ENCODE measurements around the gene KIRREL3.

DNA sequence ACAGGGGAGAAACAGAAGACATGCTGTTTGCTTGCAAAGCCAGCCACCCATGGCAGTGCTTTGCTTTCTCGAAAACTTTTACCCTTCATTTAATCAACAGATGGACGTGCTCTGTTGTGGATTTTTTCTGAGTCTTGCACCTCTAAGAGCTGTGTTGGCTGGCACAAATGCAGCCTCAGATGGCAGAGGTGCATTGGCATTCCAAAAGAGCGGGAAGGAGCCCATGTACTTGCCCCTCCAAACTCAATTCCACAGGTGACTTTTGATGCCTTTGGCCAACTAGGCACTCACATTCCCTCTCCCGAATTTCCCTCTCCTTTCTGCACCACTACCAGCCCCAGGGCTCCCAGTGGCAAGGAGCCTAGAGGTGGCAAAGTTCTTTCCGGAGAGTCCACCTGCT is 1.2 kb downstream of the KIRREL3 start:
- TF ChIP-seq, protein P1, sequence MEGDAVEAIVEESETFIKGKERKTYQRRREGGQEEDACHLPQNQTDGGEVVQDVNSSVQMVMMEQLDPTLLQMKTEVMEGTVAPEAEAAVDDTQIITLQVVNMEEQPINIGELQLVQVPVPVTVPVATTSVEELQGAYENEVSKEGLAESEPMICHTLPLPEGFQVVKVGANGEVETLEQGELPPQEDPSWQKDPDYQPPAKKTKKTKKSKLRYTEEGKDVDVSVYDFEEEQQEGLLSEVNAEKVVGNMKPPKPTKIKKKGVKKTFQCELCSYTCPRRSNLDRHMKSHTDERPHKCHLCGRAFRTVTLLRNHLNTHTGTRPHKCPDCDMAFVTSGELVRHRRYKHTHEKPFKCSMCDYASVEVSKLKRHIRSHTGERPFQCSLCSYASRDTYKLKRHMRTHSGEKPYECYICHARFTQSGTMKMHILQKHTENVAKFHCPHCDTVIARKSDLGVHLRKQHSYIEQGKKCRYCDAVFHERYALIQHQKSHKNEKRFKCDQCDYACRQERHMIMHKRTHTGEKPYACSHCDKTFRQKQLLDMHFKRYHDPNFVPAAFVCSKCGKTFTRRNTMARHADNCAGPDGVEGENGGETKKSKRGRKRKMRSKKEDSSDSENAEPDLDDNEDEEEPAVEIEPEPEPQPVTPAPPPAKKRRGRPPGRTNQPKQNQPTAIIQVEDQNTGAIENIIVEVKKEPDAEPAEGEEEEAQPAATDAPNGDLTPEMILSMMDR (IDR thresholded peaks at IDR 0.05; ENCODE audit: insufficient read depth, low read length, poor library complexity, severe bottlenecking) = no peak
- no peak for TF ChIP-seq EZH2phosphoT487 (conservative IDR thresholded peaks at IDR 0.05; ENCODE audit: low read length)

All from SU-DHL-6 (cell line).